PC-9 (cell line): ENCODE measurements around the gene MRPL21. TPM values are rescaled to one million over a fixed set of nuclear protein-coding genes. Genes with fewer than 3 reads are reported as not detected.

Source experiments
- BruUV-seq: library from RNA; stranded (reverse); fragments of 400-500 nt; replicated peaks from 2 replicates; lab custom pipeline; 2021; lab: Mats Ljungman, UMichigan
- CTCF ChIA-PET: fragments of 300-600 bp; sonication (Branson Sonifier 250); formaldehyde crosslinking; loops from one replicate; lab custom pipeline; 2022; ENCODE audit warnings: antibody characterized with exemption; lab: Charles Lee
- POLR2A ChIA-PET: fragments of 300-600 bp; sonication (Branson Sonifier 250); formaldehyde crosslinking; loops from one replicate; lab custom pipeline; 2022; ENCODE audit warnings: antibody characterized with exemption; ENCODE audit not compliant: unreplicated experiment; lab: Charles Lee
- DNase-seq, 2 experiments: peaks; one replicate each; pipeline versions ENCODE4 v3.0.0 to v3.0.0-alpha.2; 2015 to 2022; ENCODE audit warnings: mixed read lengths in 1 of 2
- H2AFZ ChIP-seq: fragments of 200-600 bp; sonication (generic); 2 replicates; pipeline ENCODE4 v1.8.1; 2017; ENCODE audit warnings: antibody characterized with exemption
- H3F3A ChIP-seq: fragments of 200-600 bp; sonication (generic); 2 replicates; pipeline ENCODE4 v1.8.1; 2017; ENCODE audit warnings: antibody characterized with exemption, mild to moderate bottlenecking, low read depth; ENCODE audit not compliant: insufficient read depth
- H3K27ac ChIP-seq: fragments of 200-600 bp; sonication (generic); 2 replicates; pipeline ENCODE4 v1.6.1; 2016; ENCODE audit warnings: mixed run types
- H3K27me3 ChIP-seq: fragments of 200-600 bp; sonication (generic); 2 replicates; pipeline ENCODE4 v1.6.1; 2016; ENCODE audit warnings: low read depth, mixed run types; ENCODE audit not compliant: insufficient read depth
- H3K36me3 ChIP-seq: fragments of 200-600 bp; sonication (generic); 2 replicates; pipeline ENCODE4 v1.6.1; 2016; ENCODE audit warnings: low read depth, mixed run types
- H3K4me1 ChIP-seq: fragments of 200-600 bp; sonication (generic); replicated peaks from 2 replicates; pipeline ENCODE4 v1.6.1; 2016; ENCODE audit warnings: mixed run types; ENCODE audit not compliant: insufficient read depth
- H3K4me2 ChIP-seq: fragments of 200-600 bp; sonication (generic); 2 replicates; pipeline ENCODE4 v1.6.1; 2017; ENCODE audit warnings: mixed run types
- H3K4me3 ChIP-seq: fragments of 200-600 bp; sonication (generic); 2 replicates; pipeline ENCODE4 v1.6.1; 2016; ENCODE audit warnings: mixed run types
- H3K79me2 ChIP-seq: fragments of 200-600 bp; sonication (generic); 2 replicates; pipeline ENCODE4 v1.6.1; 2017; ENCODE audit warnings: low read depth, mixed run types
- H3K9me2 ChIP-seq: fragments of 200-600 bp; sonication (generic); 2 replicates; pipeline ENCODE4 v1.8.1; 2017; ENCODE audit warnings: mild to moderate bottlenecking; ENCODE audit not compliant: insufficient read depth
- H3K9me3 ChIP-seq: fragments of 200-600 bp; sonication (generic); 2 replicates; pipeline ENCODE4 v1.8.1; 2016; ENCODE audit warnings: low read depth; ENCODE audit not compliant: insufficient read depth
- H4K20me1 ChIP-seq: fragments of 200-600 bp; sonication (generic); 2 replicates; pipeline ENCODE4 v1.8.1; 2017; ENCODE audit not compliant: insufficient read depth
- EZH2 ChIP-seq: fragments of 200-600 bp; sonication (generic); IDR thresholded peaks from 2 replicates; pipeline ENCODE4 v1.8.0; 2017; ENCODE audit warnings: antibody characterized with exemption, low read depth
- intact Hi-C: fragments of 100-400 bp; cut with micrococcal nuclease; formaldehyde crosslinking; loops from one replicate; pipeline ENCODE4 v1.10.0; 2022; ENCODE audit not compliant: unreplicated experiment
- total RNA-seq: library from RNA; stranded (reverse); gene quantifications from 2 replicates; pipeline ENCODE4 v1.2.3, GENCODE V29; 2021
- TF ChIP-seq, protein P1 (sequence below): fragments of 200-600 bp; sonication (generic); conservative IDR thresholded peaks from 2 replicates; pipeline ENCODE4 v1.6.1; 2017; ENCODE audit warnings: mixed run types, antibody characterized with exemption, mild to moderate bottlenecking, moderate library complexity

Gene MRPL21
- total RNA-seq, 1 experiment from 2014 or later, result 88.0 TPM

GRCh38 chr11:68938816-68939582 lies 35.4 kb upstream of the MRPL21 start:
- Histone ChIP-seq H3K9me3 (no peaks in the 10 kb centered on the region), H3K9me2 (no peaks in the 10 kb centered on the region), H3K27me3 (no peaks in the 10 kb centered on the region), H3K27ac (no peak overlapping the region), H3K4me2 (no peak overlapping the region), H4K20me1 (no peaks in the 10 kb centered on the region), H3K4me1 (no peaks in the 10 kb centered on the region), H3K36me3 (no peaks in the 10 kb centered on the region), H3K4me3 (no peak overlapping the region), H3K79me2 (no peaks in the 10 kb centered on the region), H3F3A (0 out of 2 replicates have a peak, but pooled peaks cover 7% of the 10 kb centered on the region), H2AFZ (no peak overlapping the region)
- CTCF ChIA-PET, result no interaction called here
- no peak for DNase-seq
- no TSS peak for BruUV-seq
- TF ChIP-seq EZH2, result no peak
- TF ChIP-seq, protein P1, sequence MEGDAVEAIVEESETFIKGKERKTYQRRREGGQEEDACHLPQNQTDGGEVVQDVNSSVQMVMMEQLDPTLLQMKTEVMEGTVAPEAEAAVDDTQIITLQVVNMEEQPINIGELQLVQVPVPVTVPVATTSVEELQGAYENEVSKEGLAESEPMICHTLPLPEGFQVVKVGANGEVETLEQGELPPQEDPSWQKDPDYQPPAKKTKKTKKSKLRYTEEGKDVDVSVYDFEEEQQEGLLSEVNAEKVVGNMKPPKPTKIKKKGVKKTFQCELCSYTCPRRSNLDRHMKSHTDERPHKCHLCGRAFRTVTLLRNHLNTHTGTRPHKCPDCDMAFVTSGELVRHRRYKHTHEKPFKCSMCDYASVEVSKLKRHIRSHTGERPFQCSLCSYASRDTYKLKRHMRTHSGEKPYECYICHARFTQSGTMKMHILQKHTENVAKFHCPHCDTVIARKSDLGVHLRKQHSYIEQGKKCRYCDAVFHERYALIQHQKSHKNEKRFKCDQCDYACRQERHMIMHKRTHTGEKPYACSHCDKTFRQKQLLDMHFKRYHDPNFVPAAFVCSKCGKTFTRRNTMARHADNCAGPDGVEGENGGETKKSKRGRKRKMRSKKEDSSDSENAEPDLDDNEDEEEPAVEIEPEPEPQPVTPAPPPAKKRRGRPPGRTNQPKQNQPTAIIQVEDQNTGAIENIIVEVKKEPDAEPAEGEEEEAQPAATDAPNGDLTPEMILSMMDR, result no peak
- intact Hi-C loops, result no loop called here
- POLR2A ChIA-PET, result no interaction called here

GRCh38 chr11:68938088-68938487 lies 34.5 kb upstream of the MRPL21 start:
- no peaks in the 10 kb centered on the region for H3K9me2 ChIP-seq
- H3K4me2 ChIP-seq, result no peak overlapping the region
- no peak overlapping the region for H3K4me3 ChIP-seq
- H3K36me3 ChIP-seq, result no peaks in the 10 kb centered on the region
- H2AFZ ChIP-seq, result no peak overlapping the region
- H3K4me1 ChIP-seq, result no peaks in the 10 kb centered on the region
- intact Hi-C loops, result no loop called here
- ChIA-PET CTCF (no interaction called here), POLR2A (interaction anchor here (0.7 kb wide), 1 partner anchor 247 kb away, joined by 4 read pairs; no protein-coding TSS in a partner anchor)
- no peaks in the 10 kb centered on the region for H3K9me3 ChIP-seq
- no peak overlapping the region for H3K27ac ChIP-seq
- no peaks in the 10 kb centered on the region for H3K27me3 ChIP-seq
- no TSS peak for BruUV-seq
- 0 out of 2 replicates have a peak, but pooled peaks cover 3% of the 10 kb centered on the region for H3F3A ChIP-seq
- TF ChIP-seq, protein P1, result no peak
- TF ChIP-seq EZH2, result no peak
- H3K79me2 ChIP-seq, result no peaks in the 10 kb centered on the region
- no peaks in the 10 kb centered on the region for H4K20me1 ChIP-seq
- DNase-seq, result no peak

GRCh38 chr11:68936676-68937620 lies 33.3 kb upstream of the MRPL21 start:
- no peak for DNase-seq
- H3K9me2 ChIP-seq, result no peaks in the 10 kb centered on the region
- ChIA-PET CTCF (no interaction called here), POLR2A (no interaction called here)
- H3K4me2 ChIP-seq, result no peak overlapping the region
- no peaks in the 10 kb centered on the region for H3K79me2 ChIP-seq
- TF ChIP-seq, protein P1, result no peak
- no peaks in the 10 kb centered on the region for H3K36me3 ChIP-seq
- 0 out of 2 replicates have a peak, but pooled peaks cover 3% of the 10 kb centered on the region for H3F3A ChIP-seq
- H3K27ac ChIP-seq, result no peak overlapping the region
- H3K27me3 ChIP-seq, result no peaks in the 10 kb centered on the region
- H4K20me1 ChIP-seq, result no peaks in the 10 kb centered on the region
- H3K9me3 ChIP-seq, result no peaks in the 10 kb centered on the region
- no peak overlapping the region for H3K4me3 ChIP-seq
- no peaks in the 10 kb centered on the region for H3K4me1 ChIP-seq
- intact Hi-C loops, result no loop called here
- BruUV-seq, result no TSS peak
- no peak overlapping the region for H2AFZ ChIP-seq
